EL (cell line): Measurements from ENCODE around the gene SAG.

ENCODE experiments used
- DNase-seq: peaks from one replicate; pipeline ENCODE4 v3.0.0-alpha.2; 2016

Gene SAG

GRCh38 chr2:233307565-233307964 lies at the start of gene SAG:
Gene SAG, plus strand, starts transcription at chr2:233307816. Its CDS starts 1,374 bp downstream, at chr2:233309190.
- DNase-seq = no peak

GRCh38 chr2:233258211-233258610 lies 49.4 kb upstream of the SAG start:
- DNase-seq = no peak

- DNase-seq = no peak
Observed at GRCh38 chr2:233259730-233260129, 47.9 kb upstream of the SAG start.

- DNase-seq = no peak
Observed at GRCh38 chr2:233260661-233261060, 47.0 kb upstream of the SAG start.

- no peak for DNase-seq
Observed at GRCh38 chr2:233261819-233262555, 45.6 kb upstream of the SAG start.

- DNase-seq = no peak
Observed at GRCh38 chr2:233262562-233262961, 45.1 kb upstream of the SAG start.

- no peak for DNase-seq
Observed at GRCh38 chr2:233263045-233263570, 44.5 kb upstream of the SAG start.

GRCh38 chr2:233264667-233265066 lies 42.9 kb upstream of the SAG start:
- no peak for DNase-seq

GRCh38 chr2:233265899-233266431 lies 41.7 kb upstream of the SAG start:
- DNase-seq = no peak

GRCh38 chr2:233266481-233266880 lies 41.1 kb upstream of the SAG start:
- no peak for DNase-seq

GRCh38 chr2:233267516-233268245 lies 39.9 kb upstream of the SAG start:
- DNase-seq = no peak

GRCh38 chr2:233270366-233270765 lies 37.2 kb upstream of the SAG start:
- no peak for DNase-seq

- DNase-seq = no peak
Observed at GRCh38 chr2:233270951-233271350, 36.7 kb upstream of the SAG start.

GRCh38 chr2:233271693-233272092 lies 35.9 kb upstream of the SAG start:
- no peak for DNase-seq

- DNase-seq = no peak
Observed at GRCh38 chr2:233273120-233273519, 34.5 kb upstream of the SAG start.

- DNase-seq = no peak
Observed at GRCh38 chr2:233275223-233275622, 32.4 kb upstream of the SAG start.

- no peak for DNase-seq
Observed at GRCh38 chr2:233278921-233279320, 28.7 kb upstream of the SAG start.

GRCh38 chr2:233280114-233280693 lies 27.4 kb upstream of the SAG start:
- no peak for DNase-seq

- DNase-seq = no peak
Observed at GRCh38 chr2:233281553-233281952, 26.1 kb upstream of the SAG start.

- no peak for DNase-seq
Observed at GRCh38 chr2:233281992-233282603, 25.5 kb upstream of the SAG start.

GRCh38 chr2:233285921-233286320 lies 21.7 kb upstream of the SAG start:
- DNase-seq = no peak

GRCh38 chr2:233287871-233288270 lies 19.7 kb upstream of the SAG start:
- DNase-seq = no peak

- peak; percentile 3 for DNase-seq
Observed at GRCh38 chr2:233288663-233289062, 19.0 kb upstream of the SAG start.
